ENCODE data around the gene EVC. TPM values are rescaled to one million over a fixed set of nuclear protein-coding genes. Genes with fewer than 3 reads are reported as not detected.
A peak's percentile ranks its signal among the peaks of the same experiment; 100 is the strongest.

The EVC gene
- total and polyA plus RNA-seq, 2 donors (not counting 1 experiment from before 2014, with no cell fraction given) = 4.9 to 39.0 TPM

DNA sequence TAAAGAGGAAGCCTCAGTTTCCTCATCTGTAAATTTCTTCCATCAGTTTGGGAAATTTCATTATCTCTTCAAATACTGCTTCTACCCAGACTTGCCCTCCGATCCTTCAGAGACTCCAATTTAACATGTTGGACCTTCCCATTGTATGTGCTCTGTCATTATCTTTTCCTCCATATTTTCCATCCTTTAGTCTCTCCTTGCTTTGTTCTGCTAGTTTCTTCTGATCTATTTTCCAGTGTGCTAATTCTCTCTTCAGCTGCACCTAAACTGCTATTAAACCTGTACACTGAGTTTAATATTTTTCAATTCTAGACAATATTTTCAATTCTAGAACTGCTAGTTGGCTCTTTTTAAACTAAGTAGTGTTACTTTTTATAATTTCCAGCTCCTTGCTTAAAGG lies 65.5 kb downstream of the EVC start:
- no peak for DNase-seq (ENCODE audit: low read depth in 2 of 2)
- H3K36me3 ChIP-seq (ENCODE audit: control insufficient read depth, insufficient read depth, low read length) = peaks cover 3% of the 10 kb centered on the region
- H3K4me2 ChIP-seq (ENCODE audit: extremely low read depth, insufficient read depth, low read length) = no peak overlapping the region
- peaks cover 5% of the 10 kb centered on the region for H3K4me1 ChIP-seq (ENCODE audit: control insufficient read depth, extremely low read depth, insufficient read depth, low read length)
- H3K27ac ChIP-seq (ENCODE audit: insufficient read depth, low read length) = no peak overlapping the region
- no peaks in the 10 kb centered on the region for H3K27me3 ChIP-seq (ENCODE audit: control insufficient read depth, insufficient read depth, low read length)
- no peaks in the 10 kb centered on the region for H4K20me1 ChIP-seq (ENCODE audit: control insufficient read depth, extremely low read depth, insufficient read depth, low read length)
- no peak overlapping the region for H3K9ac ChIP-seq (ENCODE audit: insufficient read depth, low read length)
- H2AFZ ChIP-seq (ENCODE audit: low read length) = no peak overlapping the region
- no peak overlapping the region for H3K4me3 ChIP-seq (replicated peaks in 1 of 4; ENCODE audit: control extremely low read depth in 1 of 4, insufficient read depth in 1 of 4, low read depth in 3 of 4, low read length in 4 of 4)
- no peaks in the 10 kb centered on the region for H3K79me2 ChIP-seq (ENCODE audit: control insufficient read depth, insufficient read depth, low read length)
- H3K9me3 ChIP-seq (ENCODE audit: control insufficient read depth, insufficient read depth, low read depth, low read length) = no peaks in the 10 kb centered on the region
- TF ChIP-seq, protein P1, sequence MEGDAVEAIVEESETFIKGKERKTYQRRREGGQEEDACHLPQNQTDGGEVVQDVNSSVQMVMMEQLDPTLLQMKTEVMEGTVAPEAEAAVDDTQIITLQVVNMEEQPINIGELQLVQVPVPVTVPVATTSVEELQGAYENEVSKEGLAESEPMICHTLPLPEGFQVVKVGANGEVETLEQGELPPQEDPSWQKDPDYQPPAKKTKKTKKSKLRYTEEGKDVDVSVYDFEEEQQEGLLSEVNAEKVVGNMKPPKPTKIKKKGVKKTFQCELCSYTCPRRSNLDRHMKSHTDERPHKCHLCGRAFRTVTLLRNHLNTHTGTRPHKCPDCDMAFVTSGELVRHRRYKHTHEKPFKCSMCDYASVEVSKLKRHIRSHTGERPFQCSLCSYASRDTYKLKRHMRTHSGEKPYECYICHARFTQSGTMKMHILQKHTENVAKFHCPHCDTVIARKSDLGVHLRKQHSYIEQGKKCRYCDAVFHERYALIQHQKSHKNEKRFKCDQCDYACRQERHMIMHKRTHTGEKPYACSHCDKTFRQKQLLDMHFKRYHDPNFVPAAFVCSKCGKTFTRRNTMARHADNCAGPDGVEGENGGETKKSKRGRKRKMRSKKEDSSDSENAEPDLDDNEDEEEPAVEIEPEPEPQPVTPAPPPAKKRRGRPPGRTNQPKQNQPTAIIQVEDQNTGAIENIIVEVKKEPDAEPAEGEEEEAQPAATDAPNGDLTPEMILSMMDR (conservative IDR thresholded peaks at IDR 0.05 in 1 of 2, IDR thresholded peaks at IDR 0.05 in 1 of 2; ENCODE audit: low read depth in 1 of 2, low read length in 2 of 2) = no peak
- no peak for TF ChIP-seq EZH2 (IDR thresholded peaks at IDR 0.05; ENCODE audit: low read length, missing control alignments)

DNA sequence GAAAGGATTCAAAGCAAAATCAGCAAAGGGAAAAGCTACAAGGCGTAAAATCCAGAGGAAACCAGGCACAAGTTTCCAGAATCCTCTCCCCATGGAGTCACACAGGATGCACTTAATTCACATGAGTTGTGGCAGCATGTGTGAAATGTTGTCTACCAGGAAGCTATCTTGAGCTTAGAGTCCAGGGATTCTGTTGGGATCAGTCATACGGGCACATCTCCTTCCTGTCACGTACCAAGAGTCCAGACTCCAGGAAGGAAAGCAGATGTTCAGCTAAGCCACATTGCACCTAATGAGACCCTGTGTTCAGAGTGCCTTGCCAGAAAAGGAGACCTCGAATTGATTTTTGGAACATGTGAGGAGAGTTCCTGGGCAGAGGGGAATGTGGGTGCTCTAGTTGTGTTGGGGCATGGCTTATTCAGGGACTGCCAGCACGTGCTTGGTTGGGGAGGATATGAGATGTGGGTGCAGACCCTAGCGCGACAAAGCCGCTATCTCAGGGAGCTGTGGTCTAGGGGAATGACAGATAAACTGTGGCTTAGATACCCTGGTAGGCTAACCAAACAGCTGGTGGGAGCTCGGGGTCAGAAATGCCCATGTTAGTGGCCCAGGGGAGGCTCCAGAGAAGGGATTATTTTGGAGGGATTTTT lies 70.0 kb downstream of the EVC start:
- Histone ChIP-seq H3K9me3 (ENCODE audit: control insufficient read depth, insufficient read depth, low read depth, low read length) (no peaks in the 10 kb centered on the region), H2AFZ (ENCODE audit: low read length) (no peak overlapping the region), H3K9ac (ENCODE audit: insufficient read depth, low read length) (no peak overlapping the region), H3K27me3 (ENCODE audit: control insufficient read depth, insufficient read depth, low read length) (no peaks in the 10 kb centered on the region), H4K20me1 (ENCODE audit: control insufficient read depth, extremely low read depth, insufficient read depth, low read length) (no peaks in the 10 kb centered on the region), H3K27ac (ENCODE audit: insufficient read depth, low read length) (no peak overlapping the region), H3K4me1 (ENCODE audit: control insufficient read depth, extremely low read depth, insufficient read depth, low read length) (peaks cover 3% of the 10 kb centered on the region), H3K36me3 (ENCODE audit: control insufficient read depth, insufficient read depth, low read length) (peaks cover 6% of the 10 kb centered on the region), H3K79me2 (ENCODE audit: control insufficient read depth, insufficient read depth, low read length) (no peaks in the 10 kb centered on the region), H3K4me3 (replicated peaks in 1 of 4; ENCODE audit: control extremely low read depth in 1 of 4, insufficient read depth in 1 of 4, low read depth in 3 of 4, low read length in 4 of 4) (no peak overlapping the region), H3K4me2 (ENCODE audit: extremely low read depth, insufficient read depth, low read length) (no peak overlapping the region)
- DNase-seq (ENCODE audit: low read depth in 2 of 2) = peak in 1 of 2 donors; percentile 52
- TF ChIP-seq, protein P1 (conservative IDR thresholded peaks at IDR 0.05 in 1 of 2, IDR thresholded peaks at IDR 0.05 in 1 of 2; ENCODE audit: low read depth in 1 of 2, low read length in 2 of 2) = no peak
- TF ChIP-seq EZH2 (IDR thresholded peaks at IDR 0.05; ENCODE audit: low read length, missing control alignments) = no peak

DNA sequence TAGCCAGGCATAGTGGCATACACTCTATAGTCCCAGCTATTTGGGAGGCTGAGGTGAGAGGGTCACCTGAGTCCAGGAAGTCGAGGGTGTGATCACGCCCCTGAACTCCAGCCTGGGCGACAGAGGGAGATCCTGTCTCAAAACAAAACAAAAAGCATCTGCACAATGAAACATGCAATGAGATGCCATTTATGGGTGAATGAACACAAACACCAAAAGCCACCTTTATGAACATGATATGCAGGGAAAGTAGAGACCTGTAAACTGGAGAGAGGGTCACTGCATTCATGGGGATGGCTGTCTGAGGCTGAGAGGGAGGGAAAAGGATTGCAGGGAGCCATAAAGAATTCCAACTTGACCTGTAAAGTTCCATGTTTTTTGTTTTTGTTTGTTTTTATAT lies 70.7 kb downstream of the EVC start:
- no peak for DNase-seq (ENCODE audit: low read depth in 2 of 2)
- Histone ChIP-seq H3K27ac (ENCODE audit: insufficient read depth, low read length) (no peak overlapping the region), H3K9me3 (ENCODE audit: control insufficient read depth, insufficient read depth, low read depth, low read length) (no peaks in the 10 kb centered on the region), H3K4me1 (ENCODE audit: control insufficient read depth, extremely low read depth, insufficient read depth, low read length) (peaks cover 4% of the 10 kb centered on the region), H3K9ac (ENCODE audit: insufficient read depth, low read length) (no peak overlapping the region), H3K4me2 (ENCODE audit: extremely low read depth, insufficient read depth, low read length) (no peak overlapping the region), H3K27me3 (ENCODE audit: control insufficient read depth, insufficient read depth, low read length) (no peaks in the 10 kb centered on the region), H3K79me2 (ENCODE audit: control insufficient read depth, insufficient read depth, low read length) (no peaks in the 10 kb centered on the region), H4K20me1 (ENCODE audit: control insufficient read depth, extremely low read depth, insufficient read depth, low read length) (no peaks in the 10 kb centered on the region), H3K4me3 (replicated peaks in 1 of 4; ENCODE audit: control extremely low read depth in 1 of 4, insufficient read depth in 1 of 4, low read depth in 3 of 4, low read length in 4 of 4) (no peak overlapping the region), H2AFZ (ENCODE audit: low read length) (no peak overlapping the region), H3K36me3 (ENCODE audit: control insufficient read depth, insufficient read depth, low read length) (peaks cover 6% of the 10 kb centered on the region)
- TF ChIP-seq EZH2 (IDR thresholded peaks at IDR 0.05; ENCODE audit: low read length, missing control alignments) = no peak
- TF ChIP-seq, protein P1 (conservative IDR thresholded peaks at IDR 0.05 in 1 of 2, IDR thresholded peaks at IDR 0.05 in 1 of 2; ENCODE audit: low read depth in 1 of 2, low read length in 2 of 2) = no peak

Measured in fibroblast of lung (primary cell).